Stimulated activated CD4-positive, alpha-beta T cell treated with anti-CD3 and anti-CD28 coated beads, TNF-alpha, amount 100 ng/mL, for 24 hours (primary cell): ENCODE measurements around the gene LACTBL1.

Source experiments
- DNase-seq, 3 experiments: peaks; one replicate each; pipeline ENCODE4 v3.0.0-alpha.2; 2020; ENCODE audit warnings: low read depth in 3 of 3

LACTBL1 gene

GRCh38 chr1:22913421-22914141, 59.1 kb downstream of the LACTBL1 start:
- DNase-seq, result no peak

GRCh38 chr1:22912311-22912710, 60.4 kb downstream of the LACTBL1 start:
- no peak for DNase-seq

- no peak for DNase-seq
Observed at GRCh38 chr1:22910986-22911651, 61.5 kb downstream of the LACTBL1 start.

- no peak for DNase-seq
Observed at GRCh38 chr1:22910286-22910685, 62.4 kb downstream of the LACTBL1 start.

- no peak for DNase-seq
Observed at GRCh38 chr1:22908880-22909426, 63.7 kb downstream of the LACTBL1 start.

GRCh38 chr1:22907528-22907927, 65.1 kb downstream of the LACTBL1 start:
- no peak for DNase-seq

- DNase-seq, result no peak
Observed at GRCh38 chr1:22906968-22907367, 65.7 kb downstream of the LACTBL1 start.

- DNase-seq, result no peak
Observed at GRCh38 chr1:22903113-22903512, 69.6 kb downstream of the LACTBL1 start.
